ENCODE data around the gene HEPACAM2.

HEPACAM2 gene

DNA sequence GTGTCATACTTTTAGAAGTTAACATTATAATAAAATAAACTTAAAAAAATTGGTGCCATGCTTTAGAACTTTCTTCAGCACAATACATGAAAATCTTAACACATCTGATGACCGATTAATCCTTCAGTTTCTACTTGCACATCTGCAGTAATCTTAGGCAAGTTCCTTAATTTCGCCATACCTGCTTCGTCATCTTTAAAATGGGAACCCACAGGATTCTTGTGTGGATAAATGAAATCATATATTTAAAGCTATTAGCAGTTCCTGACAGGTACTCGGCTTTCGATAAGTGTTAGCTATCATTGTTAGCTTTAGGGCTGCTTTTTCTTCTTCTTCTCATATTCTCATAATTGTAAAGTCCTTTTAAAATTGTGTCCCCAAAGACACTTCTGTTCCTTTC is 5.0 kb upstream of the HEPACAM2 start:
- TF ChIP-seq, protein P1, sequence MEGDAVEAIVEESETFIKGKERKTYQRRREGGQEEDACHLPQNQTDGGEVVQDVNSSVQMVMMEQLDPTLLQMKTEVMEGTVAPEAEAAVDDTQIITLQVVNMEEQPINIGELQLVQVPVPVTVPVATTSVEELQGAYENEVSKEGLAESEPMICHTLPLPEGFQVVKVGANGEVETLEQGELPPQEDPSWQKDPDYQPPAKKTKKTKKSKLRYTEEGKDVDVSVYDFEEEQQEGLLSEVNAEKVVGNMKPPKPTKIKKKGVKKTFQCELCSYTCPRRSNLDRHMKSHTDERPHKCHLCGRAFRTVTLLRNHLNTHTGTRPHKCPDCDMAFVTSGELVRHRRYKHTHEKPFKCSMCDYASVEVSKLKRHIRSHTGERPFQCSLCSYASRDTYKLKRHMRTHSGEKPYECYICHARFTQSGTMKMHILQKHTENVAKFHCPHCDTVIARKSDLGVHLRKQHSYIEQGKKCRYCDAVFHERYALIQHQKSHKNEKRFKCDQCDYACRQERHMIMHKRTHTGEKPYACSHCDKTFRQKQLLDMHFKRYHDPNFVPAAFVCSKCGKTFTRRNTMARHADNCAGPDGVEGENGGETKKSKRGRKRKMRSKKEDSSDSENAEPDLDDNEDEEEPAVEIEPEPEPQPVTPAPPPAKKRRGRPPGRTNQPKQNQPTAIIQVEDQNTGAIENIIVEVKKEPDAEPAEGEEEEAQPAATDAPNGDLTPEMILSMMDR (IDR thresholded peaks at IDR 0.05; ENCODE audit: insufficient read depth, low read depth, low read length, missing control alignments), result no peak
- H3K4me3 ChIP-seq (ENCODE audit: low read depth, low read length), result peak overlapping the region; percentile 90
- no peak for DNase-seq (ENCODE audit: low read depth)

DNA sequence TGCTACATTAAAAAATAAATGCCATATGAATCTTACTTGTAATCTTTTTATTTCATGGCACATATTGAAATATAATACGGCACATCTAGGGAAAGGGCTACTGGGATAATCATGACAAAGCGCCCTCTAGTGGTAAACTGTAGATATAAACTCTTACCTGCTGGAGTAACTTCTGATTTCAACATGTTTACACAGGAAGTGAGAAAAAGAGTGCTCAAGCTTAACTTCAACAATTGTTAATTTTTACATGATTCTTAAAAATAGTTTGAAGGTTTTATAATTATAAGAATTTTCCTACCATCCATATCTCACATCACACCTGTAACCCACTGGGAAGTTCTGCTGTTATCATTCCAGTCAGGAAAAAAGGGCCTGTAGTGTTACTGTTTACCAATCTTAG is 2.0 kb upstream of the HEPACAM2 start:
- no peak overlapping the region for H3K4me3 ChIP-seq (ENCODE audit: low read depth, low read length)
- DNase-seq (ENCODE audit: low read depth), result peak; percentile 73
- TF ChIP-seq, protein P1 (IDR thresholded peaks at IDR 0.05; ENCODE audit: insufficient read depth, low read depth, low read length, missing control alignments), result peak; percentile 60

DNA sequence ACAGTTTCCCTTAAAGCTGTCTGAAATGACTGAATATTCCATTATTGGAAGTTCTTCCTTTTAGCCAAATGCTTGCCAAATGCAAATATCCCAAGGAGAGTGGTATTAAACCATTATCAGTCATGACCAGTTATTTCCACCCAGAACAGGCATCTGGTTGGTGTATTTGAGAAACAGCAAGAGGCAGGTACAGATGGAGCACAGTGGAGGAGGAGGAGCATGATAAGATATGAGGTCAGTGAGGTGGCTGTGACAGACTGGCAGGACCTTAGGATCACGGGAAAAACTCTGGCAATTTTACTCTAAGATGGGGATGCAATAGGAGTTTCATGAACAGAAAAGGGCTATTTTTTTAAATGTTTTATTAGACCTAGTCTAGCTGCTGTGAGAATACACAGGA is 6.4 kb downstream of the HEPACAM2 start:
- TF ChIP-seq, protein P1 (IDR thresholded peaks at IDR 0.05; ENCODE audit: insufficient read depth, low read depth, low read length, missing control alignments), result no peak
- H3K4me3 ChIP-seq (ENCODE audit: low read depth, low read length), result no peak overlapping the region
- DNase-seq (ENCODE audit: low read depth), result no peak

DNA sequence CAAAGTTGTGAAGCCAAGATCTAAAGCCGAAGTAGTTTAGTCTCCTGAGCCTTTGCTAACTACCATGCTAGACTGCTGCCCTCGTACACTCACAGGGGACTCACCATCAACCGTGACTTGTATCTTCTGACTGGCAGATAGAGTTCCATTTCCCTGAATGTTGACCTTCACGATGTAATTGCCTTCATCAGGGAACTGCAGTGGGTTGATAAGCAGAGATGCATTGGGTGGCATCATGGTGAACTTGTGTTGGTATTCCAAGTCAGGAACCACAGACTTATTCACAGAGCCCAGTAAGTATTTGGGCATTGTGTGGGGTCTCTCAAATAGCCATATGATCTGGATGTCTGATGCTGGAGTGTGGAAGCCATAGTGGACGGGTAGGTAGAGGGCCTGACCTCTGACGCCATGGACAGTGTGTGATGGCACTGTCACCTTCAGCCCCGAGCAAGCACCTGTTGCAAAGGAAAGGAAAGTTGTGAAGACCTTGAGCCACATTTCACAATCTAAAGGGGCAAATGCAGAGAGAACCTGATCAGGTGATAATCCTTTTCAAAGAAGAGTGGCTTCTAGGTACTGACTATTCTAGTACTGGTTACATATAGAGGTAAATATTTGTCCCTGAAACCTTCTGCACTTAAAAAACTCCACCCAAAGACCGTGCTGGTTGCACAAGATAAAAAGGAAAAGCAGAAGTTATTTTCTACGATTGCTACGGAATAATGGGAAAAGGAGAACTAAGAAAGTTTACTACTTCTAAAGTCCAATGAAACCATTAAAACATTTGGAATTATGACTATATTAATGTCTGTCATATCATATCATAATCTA is 7.1 kb downstream of the HEPACAM2 start:
- TF ChIP-seq, protein P1 (IDR thresholded peaks at IDR 0.05; ENCODE audit: insufficient read depth, low read depth, low read length, missing control alignments), result no peak
- H3K4me3 ChIP-seq (ENCODE audit: low read depth, low read length), result no peak overlapping the region
- DNase-seq (ENCODE audit: low read depth), result no peak

DNA sequence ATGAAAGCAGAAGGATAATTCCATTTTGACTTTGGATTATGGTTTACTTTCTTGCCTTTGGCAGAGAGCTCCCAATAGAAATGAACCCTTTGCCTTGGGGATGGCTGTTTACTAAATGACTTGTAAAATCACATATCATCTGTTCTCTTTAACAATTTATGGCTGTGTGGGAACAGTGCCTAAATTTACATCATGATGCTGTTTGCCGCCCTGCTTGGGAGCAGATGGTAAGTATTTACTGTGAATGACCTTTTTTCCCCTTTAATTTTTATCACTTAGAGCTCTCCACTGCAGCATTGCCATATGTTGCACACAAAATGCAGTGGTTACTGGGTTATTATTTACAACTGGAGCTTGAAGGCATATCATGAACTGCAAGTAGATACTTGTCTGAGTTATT is 13.4 kb downstream of the HEPACAM2 start:
- H3K4me3 ChIP-seq (ENCODE audit: low read depth, low read length), result no peak overlapping the region
- DNase-seq (ENCODE audit: low read depth), result no peak
- TF ChIP-seq, protein P1 (IDR thresholded peaks at IDR 0.05; ENCODE audit: insufficient read depth, low read depth, low read length, missing control alignments), result no peak

DNA sequence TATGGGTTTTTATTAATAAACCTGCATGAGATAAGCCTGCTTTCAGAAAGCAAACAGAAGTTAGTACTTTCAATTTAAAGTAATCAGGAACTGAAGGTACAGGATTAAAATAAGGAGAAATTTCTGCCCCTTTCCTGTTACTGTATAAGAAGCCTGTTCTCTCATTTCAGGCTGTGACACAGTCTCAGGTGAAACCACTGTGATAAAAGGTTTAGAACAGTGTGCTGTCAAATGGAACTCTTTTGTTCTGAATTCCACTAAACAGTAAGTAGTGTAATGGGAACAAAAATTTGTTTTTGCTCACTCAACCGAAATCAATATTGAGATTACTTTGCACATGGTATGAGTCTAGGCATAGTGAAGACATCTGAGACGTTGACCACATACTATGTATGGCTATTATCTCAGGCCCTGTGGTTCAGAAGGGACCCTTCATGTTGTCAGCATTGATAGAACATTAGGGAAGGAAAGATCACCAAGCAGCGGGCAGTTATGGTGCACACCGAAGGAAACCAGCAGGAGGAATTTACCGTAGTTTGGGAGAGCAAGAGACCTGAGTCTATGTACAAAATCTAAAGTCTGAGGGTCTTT is 14.9 kb downstream of the HEPACAM2 start:
- H3K4me3 ChIP-seq (ENCODE audit: low read depth, low read length), result no peak overlapping the region
- TF ChIP-seq, protein P1 (IDR thresholded peaks at IDR 0.05; ENCODE audit: insufficient read depth, low read depth, low read length, missing control alignments), result no peak
- no peak for DNase-seq (ENCODE audit: low read depth)

Measured in GM12865 (cell line).